Immature natural killer cell (primary cell): ENCODE measurements around the gene ADAMTS8. TPM values are rescaled to one million over a fixed set of nuclear protein-coding genes. Genes with fewer than 3 reads are reported as not detected.

ENCODE experiments used
- DNase-seq, 3 donors: peaks; one replicate each; pipeline ENCODE4 v3.0.0; 2022; ENCODE audit warnings: mixed read lengths in 1 of 3
- H3K27ac Mint-ChIP-seq, 6 donors: one replicate each; pipeline ENCODE4 v1.8.0; 2020; ENCODE audit warnings: mixed read lengths in 6 of 6, mild to moderate bottlenecking in 5 of 6, inconsistent platforms in 4 of 6, moderate library complexity in 3 of 6
- H3K27me3 Mint-ChIP-seq, 3 donors: one replicate each; pipeline ENCODE4 v1.8.0; 2020 to 2021; ENCODE audit warnings: low read depth in 3 of 3, mild to moderate bottlenecking in 3 of 3, mixed read lengths in 3 of 3, moderate library complexity in 3 of 3, inconsistent platforms in 1 of 3
- H3K36me3 Mint-ChIP-seq, 3 donors: one replicate each; pipeline ENCODE4 v1.8.0; 2020; ENCODE audit warnings: mixed read lengths in 3 of 3, inconsistent platforms in 2 of 3, mild to moderate bottlenecking in 2 of 3
- H3K4me1 Mint-ChIP-seq, 2 donors: one replicate each; pipeline ENCODE4 v1.8.0; 2020; ENCODE audit warnings: inconsistent platforms in 2 of 2, mild to moderate bottlenecking in 2 of 2, mixed read lengths in 2 of 2, moderate library complexity in 1 of 2
- H3K4me3 Mint-ChIP-seq, 5 donors: one replicate each; pipeline ENCODE4 v1.8.0; 2020; ENCODE audit warnings: mild to moderate bottlenecking in 5 of 5, mixed read lengths in 5 of 5, inconsistent platforms in 3 of 5, moderate library complexity in 3 of 5
- H3K9me3 Mint-ChIP-seq, 6 donors: one replicate each; pipeline ENCODE4 v1.8.0; 2020; ENCODE audit warnings: mild to moderate bottlenecking in 6 of 6, mixed read lengths in 6 of 6, inconsistent platforms in 4 of 6, moderate library complexity in 3 of 6
- polyA plus RNA-seq, 3 donors: library from polyadenylated mRNA; unstranded; fragments of 300-500 nt; fragmentation: Illumina TruSeq; gene quantifications; one replicate each; pipeline ENCODE4 v1.2.3, GENCODE V29; 2021

ADAMTS8 gene
- polyA plus RNA-seq, 3 donors from 2014 or later, result 0.18 TPM; not detected in 2

- no peak overlapping the region for H3K4me3 Mint-ChIP-seq
- H3K27ac Mint-ChIP-seq, result no peak overlapping the region
- H3K27me3 Mint-ChIP-seq, result peaks cover 14 to 30% (median 19%) of the 10 kb centered on the region in 3 donors
- DNase-seq, result no peak
- peaks cover 15 to 19% of the 10 kb centered on the region in 2 donors for H3K4me1 Mint-ChIP-seq
- peaks cover 0 to 6% (median 0%) of the 10 kb centered on the region in 3 donors for H3K36me3 Mint-ChIP-seq
- H3K9me3 Mint-ChIP-seq, result no peaks in the 10 kb centered on the region
Observed at GRCh38 chr11:130424613-130425140, 3.7 kb downstream of the ADAMTS8 start.

GRCh38 chr11:130423541-130424142 is 4.8 kb downstream of the ADAMTS8 start:
- Mint-ChIP-seq H3K27me3 (peaks cover 4 to 20% (median 11%) of the 10 kb centered on the region in 3 donors), H3K4me3 (no peak overlapping the region), H3K36me3 (no peaks in the 10 kb centered on the region), H3K4me1 (peaks cover 8 to 9% of the 10 kb centered on the region in 2 donors), H3K27ac (no peak overlapping the region), H3K9me3 (no peaks in the 10 kb centered on the region)
- DNase-seq, result no peak

GRCh38 chr11:130422251-130422995 is 6.0 kb downstream of the ADAMTS8 start:
- no peak overlapping the region for H3K27ac Mint-ChIP-seq
- no peak overlapping the region for H3K4me3 Mint-ChIP-seq
- DNase-seq, result no peak
- H3K9me3 Mint-ChIP-seq, result no peaks in the 10 kb centered on the region
- no peaks in the 10 kb centered on the region for H3K36me3 Mint-ChIP-seq
- H3K27me3 Mint-ChIP-seq, result peaks cover 3 to 18% (median 9%) of the 10 kb centered on the region in 3 donors
- H3K4me1 Mint-ChIP-seq, result peaks cover 5 to 7% of the 10 kb centered on the region in 2 donors

GRCh38 chr11:130421697-130422096 is 6.7 kb downstream of the ADAMTS8 start:
- H3K4me1 Mint-ChIP-seq, result peaks cover 0 to under 1% of the 10 kb centered on the region in 2 donors
- H3K4me3 Mint-ChIP-seq, result no peak overlapping the region
- no peaks in the 10 kb centered on the region for H3K9me3 Mint-ChIP-seq
- H3K36me3 Mint-ChIP-seq, result no peaks in the 10 kb centered on the region
- H3K27ac Mint-ChIP-seq, result no peak overlapping the region
- H3K27me3 Mint-ChIP-seq, result peaks cover 2 to 13% (median 6%) of the 10 kb centered on the region in 3 donors
- DNase-seq, result no peak

- no peaks in the 10 kb centered on the region for H3K9me3 Mint-ChIP-seq
- H3K27ac Mint-ChIP-seq, result no peak overlapping the region
- peaks cover 0 to 8% (median 5%) of the 10 kb centered on the region in 3 donors for H3K27me3 Mint-ChIP-seq
- no peak overlapping the region for H3K4me3 Mint-ChIP-seq
- no peak for DNase-seq
- no peaks in the 10 kb centered on the region for H3K4me1 Mint-ChIP-seq
- no peaks in the 10 kb centered on the region for H3K36me3 Mint-ChIP-seq
Observed at GRCh38 chr11:130421199-130421585, 7.2 kb downstream of the ADAMTS8 start.

DNA sequence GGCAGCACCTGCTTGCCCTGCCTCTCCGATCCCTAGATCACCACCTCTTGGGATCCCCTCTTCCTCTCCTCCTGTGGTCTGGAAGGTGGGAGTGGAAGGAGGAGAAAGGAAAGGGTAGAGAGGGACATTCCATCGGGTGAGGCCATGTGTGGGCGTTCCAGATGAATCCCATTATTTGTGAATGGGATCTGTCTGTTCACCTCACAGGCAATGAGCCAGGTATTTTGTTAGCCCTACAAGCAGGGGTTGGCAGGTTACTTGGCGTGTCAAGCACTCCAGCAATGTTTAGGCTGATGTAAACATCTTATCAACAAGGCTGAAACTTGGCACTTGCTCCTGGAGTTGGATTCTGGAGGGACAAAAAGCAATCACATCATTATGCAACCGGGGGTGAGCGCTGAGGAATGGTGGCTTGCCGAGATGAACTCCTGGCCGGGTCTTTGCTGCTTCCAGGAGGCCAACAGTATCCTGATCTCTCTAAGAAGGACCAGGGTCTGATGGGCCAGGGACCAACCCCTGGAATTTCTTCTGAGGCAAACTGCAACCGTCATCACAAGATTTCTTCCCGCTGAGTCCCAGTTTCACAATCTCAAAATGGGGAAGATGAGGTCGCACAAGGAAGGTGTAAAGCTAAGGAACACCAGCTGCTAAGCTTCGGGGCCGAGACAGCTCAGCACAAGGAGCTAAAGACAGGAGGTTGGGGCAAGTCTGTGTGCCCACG is 7.8 kb downstream of the ADAMTS8 start:
- Mint-ChIP-seq H3K9me3 (no peaks in the 10 kb centered on the region), H3K27me3 (peaks cover 0 to 7% (median 5%) of the 10 kb centered on the region in 3 donors), H3K36me3 (no peaks in the 10 kb centered on the region), H3K4me3 (no peak overlapping the region), H3K4me1 (no peaks in the 10 kb centered on the region), H3K27ac (no peak overlapping the region)
- DNase-seq, result no peak

DNA sequence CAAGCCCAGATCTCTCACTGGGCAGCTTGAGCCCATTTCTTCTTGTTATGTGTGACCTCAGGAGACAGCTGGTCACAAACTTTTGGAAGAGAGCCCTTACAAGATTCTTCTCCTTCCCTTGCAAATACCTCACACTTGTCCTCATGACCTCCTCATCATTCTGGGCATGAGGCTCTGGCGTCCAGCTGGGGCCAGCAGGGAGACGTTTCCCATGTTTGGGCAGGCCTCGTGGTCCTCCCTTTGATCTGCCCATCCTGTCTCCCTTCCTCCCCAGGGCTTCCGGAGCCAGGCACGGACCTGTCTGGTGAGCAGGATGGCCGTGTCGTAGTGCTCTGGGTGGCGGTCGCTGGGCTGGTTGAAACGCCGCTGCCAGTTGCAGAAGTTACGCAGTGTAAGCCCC is 9.7 kb downstream of the ADAMTS8 start:
- Mint-ChIP-seq H3K27me3 (peaks cover 1 to 6% (median 4%) of the 10 kb centered on the region in 3 donors), H3K4me3 (no peak overlapping the region), H3K36me3 (no peaks in the 10 kb centered on the region), H3K4me1 (peaks cover 0 to 2% of the 10 kb centered on the region in 2 donors), H3K9me3 (no peaks in the 10 kb centered on the region), H3K27ac (no peak overlapping the region)
- no peak for DNase-seq

GRCh38 chr11:130418210-130418609 is 10.2 kb downstream of the ADAMTS8 start:
- no peak for DNase-seq
- no peaks in the 10 kb centered on the region for H3K36me3 Mint-ChIP-seq
- H3K27ac Mint-ChIP-seq, result no peak overlapping the region
- peaks cover 0 to 2% of the 10 kb centered on the region in 2 donors for H3K4me1 Mint-ChIP-seq
- no peaks in the 10 kb centered on the region for H3K9me3 Mint-ChIP-seq
- no peak overlapping the region for H3K4me3 Mint-ChIP-seq
- peaks cover 1 to 6% (median 4%) of the 10 kb centered on the region in 3 donors for H3K27me3 Mint-ChIP-seq

DNA sequence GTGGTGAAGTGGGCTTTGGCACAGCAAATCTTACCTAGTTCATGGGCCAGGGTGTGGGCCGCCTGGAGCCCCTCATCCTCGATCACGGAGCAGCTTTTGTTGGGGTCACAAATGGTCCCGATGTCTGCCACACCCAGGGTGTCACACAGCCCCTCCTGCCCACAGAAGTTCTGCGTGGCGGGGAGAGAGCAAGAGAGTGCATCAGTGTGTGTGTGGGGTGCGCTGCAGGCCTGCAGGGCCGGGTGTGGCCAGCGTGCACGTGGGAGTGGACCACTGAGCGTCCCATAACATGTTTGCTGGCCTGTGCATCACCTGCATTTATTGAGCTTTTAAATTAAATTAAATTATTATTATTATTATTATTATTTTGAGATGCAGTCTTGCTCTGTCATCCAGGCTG is 11.5 kb downstream of the ADAMTS8 start:
- no peak overlapping the region for H3K27ac Mint-ChIP-seq

DNA sequence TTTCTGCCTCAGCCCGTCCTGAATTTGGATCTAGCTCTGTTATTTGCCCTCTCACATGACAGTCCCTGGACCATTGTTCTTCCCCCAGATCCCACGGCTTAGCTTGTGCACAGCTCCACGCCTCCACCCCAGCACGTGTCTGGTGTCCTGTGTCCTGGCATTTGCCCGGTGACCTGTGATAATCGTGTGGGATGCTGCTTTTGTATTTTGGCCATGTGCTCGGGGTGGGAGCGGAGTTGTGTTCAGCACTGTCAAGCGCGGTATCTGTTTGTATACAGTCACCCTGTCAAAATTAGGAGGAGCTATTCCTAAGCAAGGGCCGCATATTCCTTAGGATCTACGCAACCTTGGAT is 11.9 kb downstream of the ADAMTS8 start:
- H3K4me3 Mint-ChIP-seq, result no peak overlapping the region
- DNase-seq, result no peak
- H3K27ac Mint-ChIP-seq, result no peak overlapping the region
- H3K27me3 Mint-ChIP-seq, result peaks cover 0 to 3% (median 1%) of the 10 kb centered on the region in 3 donors
- no peaks in the 10 kb centered on the region for H3K9me3 Mint-ChIP-seq
- H3K4me1 Mint-ChIP-seq, result peaks cover 0 to 2% of the 10 kb centered on the region in 2 donors
- H3K36me3 Mint-ChIP-seq, result no peaks in the 10 kb centered on the region

More for the DNA sequence above, 11.5 kb downstream of the ADAMTS8 start:
- peaks cover 1 to 3% (median 1%) of the 10 kb centered on the region in 3 donors for H3K27me3 Mint-ChIP-seq
- no peak overlapping the region for H3K4me3 Mint-ChIP-seq
- H3K9me3 Mint-ChIP-seq, result no peaks in the 10 kb centered on the region
- H3K36me3 Mint-ChIP-seq, result no peaks in the 10 kb centered on the region
- DNase-seq, result no peak
- H3K4me1 Mint-ChIP-seq, result peaks cover 0 to 2% of the 10 kb centered on the region in 2 donors

DNA sequence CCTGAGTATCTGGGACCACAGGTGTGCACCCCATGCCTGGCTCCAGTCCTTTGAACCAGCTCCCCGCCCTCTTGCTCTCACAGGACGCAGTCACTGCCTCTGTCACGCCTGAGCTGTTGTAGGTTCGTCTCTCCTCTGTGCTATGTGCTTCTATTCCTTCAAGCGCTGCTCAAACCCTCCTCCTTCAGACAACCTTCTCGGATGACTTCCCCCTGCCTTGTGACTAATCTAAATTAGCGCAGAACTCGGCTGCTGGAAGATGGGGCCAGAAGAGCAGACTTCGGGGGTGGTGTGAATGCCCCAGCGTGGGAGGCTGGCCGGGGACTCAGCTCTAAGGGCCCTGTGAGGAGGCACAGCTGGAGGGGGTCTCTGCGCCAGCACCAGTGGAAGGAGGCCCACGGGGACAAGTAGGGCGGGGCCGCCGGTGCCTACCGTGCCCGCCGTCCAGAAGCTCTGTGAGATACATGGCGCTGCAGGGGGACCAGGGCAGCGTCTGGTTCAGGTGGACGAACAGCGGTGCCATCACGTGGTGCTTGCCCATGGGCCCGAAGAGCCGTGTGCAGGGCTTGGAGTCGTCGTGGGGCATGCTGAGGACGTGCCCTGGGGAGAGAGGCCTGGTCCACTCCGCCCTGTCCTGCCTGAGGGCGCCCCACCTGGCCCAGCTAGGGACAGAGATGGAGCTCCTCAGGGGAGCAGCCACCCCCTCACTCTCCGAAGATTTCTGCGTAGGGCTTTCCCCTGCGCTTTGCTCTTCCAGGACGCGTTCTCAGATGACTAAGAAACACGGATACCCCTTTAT is 12.5 kb downstream of the ADAMTS8 start:
- peaks cover 0 to 2% of the 10 kb centered on the region in 2 donors for H3K4me1 Mint-ChIP-seq
- H3K9me3 Mint-ChIP-seq, result no peaks in the 10 kb centered on the region
- no peak overlapping the region for H3K4me3 Mint-ChIP-seq
- H3K27me3 Mint-ChIP-seq, result peaks cover 0 to 5% (median 1%) of the 10 kb centered on the region in 3 donors
- no peak overlapping the region for H3K27ac Mint-ChIP-seq
- no peaks in the 10 kb centered on the region for H3K36me3 Mint-ChIP-seq
- no peak for DNase-seq

DNA sequence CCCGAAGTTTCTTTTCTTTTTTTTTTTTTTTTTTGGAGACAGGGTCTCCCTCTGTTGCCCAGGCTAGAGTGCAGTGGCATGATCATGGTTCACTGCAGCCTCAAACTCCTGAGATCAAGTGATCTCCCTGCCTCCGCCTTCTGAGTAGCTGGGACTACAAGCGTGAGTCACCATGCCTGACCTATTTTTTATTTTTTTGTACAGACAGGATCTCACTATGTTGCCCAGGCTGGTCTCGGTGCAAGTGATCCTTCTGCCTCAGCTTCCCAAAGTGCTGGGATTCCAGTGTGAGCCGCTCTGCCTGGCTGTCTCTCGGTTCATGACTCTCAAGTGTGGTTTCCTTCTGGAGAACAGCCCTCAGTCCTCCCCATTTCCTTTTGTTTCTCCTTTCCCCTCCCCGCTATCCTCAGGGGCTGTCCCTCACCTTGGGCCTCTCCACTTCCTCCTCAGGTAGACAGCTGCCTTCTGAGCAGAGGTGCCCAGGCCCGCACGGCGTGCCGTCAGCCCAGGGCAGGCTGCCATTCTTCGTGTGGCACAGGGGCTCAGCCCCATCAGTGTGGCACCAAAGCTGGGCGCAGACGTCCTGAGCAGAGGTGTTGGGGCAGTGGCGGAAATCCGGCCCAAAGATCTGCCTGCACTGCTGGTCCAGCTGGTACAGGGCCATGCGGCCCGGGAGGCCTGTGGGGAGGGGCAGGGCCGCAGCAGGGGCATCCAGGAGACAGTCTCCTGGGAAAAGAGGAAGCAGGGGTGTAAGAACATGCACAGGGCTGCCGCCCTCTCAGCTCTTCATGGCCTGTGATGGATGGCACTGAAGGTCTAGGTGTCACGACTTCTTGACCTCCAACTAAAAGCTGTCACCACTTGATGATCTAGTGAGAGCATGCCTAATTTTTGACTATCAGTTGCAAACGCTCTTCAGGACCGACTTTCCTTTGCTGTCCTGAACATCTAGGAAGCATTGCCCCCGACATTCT is 14.0 kb downstream of the ADAMTS8 start:
- no peaks in the 10 kb centered on the region for H3K9me3 Mint-ChIP-seq
- no peak overlapping the region for H3K4me3 Mint-ChIP-seq
- no peak for DNase-seq
- H3K27me3 Mint-ChIP-seq, result peaks cover 0 to 5% (median 1%) of the 10 kb centered on the region in 3 donors
- peak overlapping the region in 1 of 6 donors; percentile 40 for H3K27ac Mint-ChIP-seq
- H3K4me1 Mint-ChIP-seq, result peaks cover 0 to 2% of the 10 kb centered on the region in 2 donors
- no peaks in the 10 kb centered on the region for H3K36me3 Mint-ChIP-seq
